NT2/D1 (cell line): Measurements from ENCODE around the gene ERN1.

Experiments
- DNase-seq: peaks from one replicate; pipeline ENCODE4 v3.0.0-alpha.2; 2011; ENCODE audit warnings: low read depth, low spot score
- H3K27me3 ChIP-seq: 2 replicates; pipeline ENCODE4 v1.6.0; 2011; ENCODE audit warnings: mild to moderate bottlenecking; ENCODE audit not compliant: insufficient read length, insufficient read depth
- H3K36me3 ChIP-seq: 2 replicates; pipeline ENCODE4 v1.6.1; 2011; ENCODE audit warnings: mild to moderate bottlenecking, low read length, mixed read lengths; ENCODE audit not compliant: insufficient read depth, insufficient read length
- H3K4me1 ChIP-seq: 2 replicates; pipeline ENCODE4 v1.5.1; 2011; ENCODE audit not compliant: insufficient read depth, insufficient read length
- H3K4me3 ChIP-seq: 2 replicates; pipeline ENCODE4 v1.5.1; 2011; ENCODE audit warnings: low read depth; ENCODE audit not compliant: insufficient read length
- H3K9ac ChIP-seq: 2 replicates; pipeline ENCODE4 v1.6.0; 2011; ENCODE audit warnings: low read depth; ENCODE audit not compliant: insufficient read length
- H3K9me3 ChIP-seq: 2 replicates; pipeline ENCODE4 v1.5.1; 2011; ENCODE audit warnings: mild to moderate bottlenecking, low read length; ENCODE audit not compliant: insufficient read depth
- SUZ12 ChIP-seq: IDR thresholded peaks from 2 replicates; pipeline ENCODE4 v1.6.1; 2011; ENCODE audit not compliant: insufficient read length, insufficient read depth; ENCODE audit errors: extremely low read depth
- YY1 ChIP-seq: IDR thresholded peaks from 2 replicates; pipeline ENCODE4 v1.6.1; 2011; ENCODE audit not compliant: insufficient read length, insufficient read depth
- ZNF274 ChIP-seq: IDR thresholded peaks from 2 replicates; pipeline ENCODE4 v1.6.1; 2011; ENCODE audit warnings: mild to moderate bottlenecking, low read depth, low read length

ERN1 gene

DNA sequence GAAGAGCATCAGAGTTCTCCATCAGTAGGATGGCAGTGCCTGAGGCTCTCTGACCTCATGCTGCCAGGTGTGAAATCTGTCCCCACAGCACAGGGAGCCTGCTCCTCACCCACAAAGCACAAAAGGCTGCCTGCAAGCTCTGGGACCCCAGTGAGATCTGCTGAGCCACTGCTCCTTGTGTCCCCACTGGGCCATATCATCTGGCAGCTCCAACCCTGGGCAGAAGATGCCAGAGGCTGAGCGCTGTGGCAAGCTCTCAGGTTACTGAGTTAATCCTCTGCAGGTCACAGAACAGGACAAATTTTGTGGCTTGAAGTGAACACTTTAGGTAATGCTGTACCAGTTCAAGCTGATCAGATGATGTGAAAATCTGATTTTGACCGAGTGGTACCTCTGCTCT is 26.7 kb upstream of the ERN1 start:
- Histone ChIP-seq H3K4me1 (peaks cover 19% of the 10 kb centered on the region), H3K9ac (peak overlapping the region; percentile 18), H3K9me3 (no peaks in the 10 kb centered on the region), H3K27me3 (no peaks in the 10 kb centered on the region), H3K36me3 (peaks cover 16% of the 10 kb centered on the region), H3K4me3 (no peak overlapping the region)
- no peak for DNase-seq
- TF ChIP-seq YY1 (no peak), ZNF274 (no peak), SUZ12 (no peak)

DNA sequence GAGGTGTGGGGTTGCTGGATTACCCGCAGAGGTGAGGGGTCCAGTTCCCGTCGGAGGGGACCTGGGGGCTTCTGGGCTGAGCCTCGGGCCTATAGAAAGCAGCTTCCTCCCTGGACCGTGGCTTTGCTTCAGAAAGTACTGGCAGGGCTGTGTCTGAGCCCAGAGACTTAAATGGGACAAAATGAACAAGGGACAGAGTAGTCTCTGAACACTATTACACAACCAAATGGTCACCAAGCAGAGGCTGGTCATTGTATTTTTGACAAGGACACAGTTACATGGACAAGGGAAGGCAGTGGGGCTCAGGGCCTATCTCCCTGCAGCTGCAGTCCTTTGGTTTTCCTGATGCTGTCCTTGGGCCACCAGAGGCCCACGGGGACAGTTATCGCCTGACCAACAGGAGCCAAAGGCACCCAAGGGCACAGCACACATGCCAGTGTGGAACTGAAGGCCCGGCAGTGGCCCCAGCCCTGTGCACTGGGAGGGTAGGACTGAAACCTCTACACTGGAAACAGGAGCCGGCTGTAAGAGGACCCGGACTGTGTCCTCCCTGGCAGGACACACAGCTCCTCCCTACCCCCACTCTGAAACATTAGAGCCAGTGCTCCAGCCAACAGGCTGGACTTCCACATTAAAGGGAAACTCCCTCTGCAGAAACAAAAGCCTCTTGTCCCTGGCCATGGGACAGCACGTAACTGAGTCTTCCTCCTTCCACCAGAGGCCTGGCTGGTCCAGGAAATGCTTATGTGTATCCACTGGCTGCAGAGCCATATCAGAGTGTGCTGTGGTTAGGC is 26.0 kb upstream of the ERN1 start:
- Histone ChIP-seq H3K9ac (no peak overlapping the region), H3K4me1 (peaks cover 19% of the 10 kb centered on the region), H3K4me3 (no peak overlapping the region), H3K27me3 (no peaks in the 10 kb centered on the region), H3K9me3 (no peaks in the 10 kb centered on the region), H3K36me3 (peaks cover 16% of the 10 kb centered on the region)
- no peak for DNase-seq
- TF ChIP-seq YY1, result no peak
- TF ChIP-seq SUZ12, result no peak
- TF ChIP-seq ZNF274, result no peak

DNA sequence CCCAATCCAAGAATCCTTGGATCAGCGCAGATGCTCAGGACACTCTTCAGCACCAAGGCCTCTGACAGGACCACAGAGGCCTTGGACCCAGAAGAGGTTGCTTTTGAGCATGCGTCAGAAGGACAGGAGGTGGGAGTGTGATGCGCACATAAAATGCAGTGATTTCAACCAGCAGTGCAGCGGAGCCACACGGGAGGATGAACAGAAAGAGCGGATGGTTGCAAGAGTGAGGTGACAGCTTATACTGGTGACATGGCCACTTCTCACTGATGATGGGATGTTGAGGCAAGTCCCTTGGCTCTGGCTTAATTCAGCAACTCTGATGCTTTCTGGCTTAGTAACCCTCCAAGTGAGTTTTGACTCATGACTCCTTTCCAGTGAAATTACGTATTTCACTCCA is 25.2 kb upstream of the ERN1 start:
- H3K27me3 ChIP-seq, result no peaks in the 10 kb centered on the region
- TF ChIP-seq YY1, result no peak
- TF ChIP-seq SUZ12, result no peak
- TF ChIP-seq ZNF274, result no peak
- H3K9me3 ChIP-seq, result no peaks in the 10 kb centered on the region
- no peak for DNase-seq
- no peak overlapping the region for H3K9ac ChIP-seq
- peaks cover 19% of the 10 kb centered on the region for H3K4me1 ChIP-seq
- H3K36me3 ChIP-seq, result peaks cover 15% of the 10 kb centered on the region
- no peak overlapping the region for H3K4me3 ChIP-seq

DNA sequence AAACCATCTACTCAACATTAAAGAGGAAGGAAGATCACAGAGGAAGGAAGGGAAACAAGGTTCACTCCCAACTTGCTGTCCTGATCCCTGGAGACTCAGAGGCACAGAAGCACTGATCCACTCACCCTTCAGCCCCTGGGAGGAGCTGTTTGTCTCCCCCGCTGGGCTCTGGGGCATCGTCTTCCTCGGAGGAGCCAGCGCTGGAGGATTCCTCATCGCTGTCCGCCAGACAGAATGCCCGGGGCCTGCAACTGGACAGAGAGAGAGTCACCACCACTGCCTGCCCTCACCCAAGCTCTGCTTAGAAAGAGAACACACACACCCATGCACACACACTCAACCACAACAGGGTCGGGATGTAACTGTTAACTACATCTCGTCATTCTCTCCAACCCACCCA is 24.8 kb upstream of the ERN1 start:
- H3K4me3 ChIP-seq, result no peak overlapping the region
- no peaks in the 10 kb centered on the region for H3K9me3 ChIP-seq
- no peaks in the 10 kb centered on the region for H3K27me3 ChIP-seq
- no peak for DNase-seq
- no peak overlapping the region for H3K9ac ChIP-seq
- no peak for TF ChIP-seq SUZ12
- H3K4me1 ChIP-seq, result peaks cover 19% of the 10 kb centered on the region
- peaks cover 15% of the 10 kb centered on the region for H3K36me3 ChIP-seq

DNA sequence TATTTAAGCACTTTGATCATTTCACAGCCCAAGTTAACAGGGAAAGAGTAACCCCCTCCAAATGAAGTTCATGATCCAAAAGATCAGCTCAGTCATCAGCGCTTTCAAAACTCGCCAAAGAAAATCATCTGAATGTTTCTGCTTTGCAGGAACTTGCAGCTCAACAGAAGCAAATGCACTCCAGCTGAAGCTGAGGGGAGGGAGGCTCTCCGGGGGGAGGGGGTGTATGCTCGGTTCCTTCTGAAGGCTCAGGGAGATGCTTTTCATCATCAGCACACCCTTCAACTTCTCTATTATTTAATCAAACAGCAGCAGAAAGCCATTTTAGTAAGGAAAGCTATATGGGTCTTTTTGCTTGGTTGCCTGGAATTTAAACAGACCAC is 24.4 kb upstream of the ERN1 start:
- H3K9ac ChIP-seq, result no peak overlapping the region
- H3K4me1 ChIP-seq, result peaks cover 19% of the 10 kb centered on the region
- no peak overlapping the region for H3K4me3 ChIP-seq
- TF ChIP-seq YY1 (no peak), SUZ12 (no peak), ZNF274 (no peak)
- DNase-seq, result no peak
- no peaks in the 10 kb centered on the region for H3K9me3 ChIP-seq
- peaks cover 15% of the 10 kb centered on the region for H3K36me3 ChIP-seq
- H3K27me3 ChIP-seq, result no peaks in the 10 kb centered on the region

DNA sequence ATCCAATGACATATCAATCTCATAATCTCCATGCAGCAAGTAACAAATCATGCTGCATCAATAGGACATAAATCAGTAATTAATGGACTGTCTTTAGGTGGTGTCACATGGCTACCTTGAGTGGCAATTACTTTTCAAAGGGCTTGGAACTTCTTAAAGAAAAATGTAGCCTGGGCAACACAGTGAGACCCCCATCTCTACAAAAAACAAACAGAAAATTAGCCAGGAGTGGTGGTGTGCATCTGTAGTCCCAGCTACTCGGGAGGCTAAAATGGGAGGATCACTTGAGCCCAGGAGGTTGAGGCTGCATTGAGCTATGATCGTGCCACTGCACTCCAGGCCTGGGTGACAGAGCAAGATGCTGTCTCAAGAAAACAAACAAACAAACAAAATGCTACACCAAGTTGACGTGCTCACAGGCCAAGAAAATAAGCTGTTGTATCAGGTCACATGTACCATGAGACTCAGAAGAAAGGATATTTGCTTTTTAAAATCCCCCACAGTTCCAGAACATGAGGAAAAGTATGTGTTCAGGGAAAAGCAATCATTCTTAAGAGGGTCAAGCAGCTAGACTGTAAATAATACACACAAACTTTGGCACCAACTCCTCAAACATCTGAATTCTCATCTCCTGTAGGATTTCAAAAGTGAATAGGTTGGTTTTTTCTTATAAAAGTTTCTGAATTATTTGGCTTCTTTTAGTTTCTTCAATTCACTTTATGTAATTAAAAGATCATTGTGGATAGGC is 23.8 kb upstream of the ERN1 start:
- no peak overlapping the region for H3K4me3 ChIP-seq
- DNase-seq, result no peak
- no peaks in the 10 kb centered on the region for H3K9me3 ChIP-seq
- TF ChIP-seq YY1, result no peak
- no peak for TF ChIP-seq SUZ12
- TF ChIP-seq ZNF274, result no peak
- peaks cover 17% of the 10 kb centered on the region for H3K36me3 ChIP-seq
- H3K27me3 ChIP-seq, result no peaks in the 10 kb centered on the region
- no peak overlapping the region for H3K9ac ChIP-seq
- peaks cover 16% of the 10 kb centered on the region for H3K4me1 ChIP-seq

DNA sequence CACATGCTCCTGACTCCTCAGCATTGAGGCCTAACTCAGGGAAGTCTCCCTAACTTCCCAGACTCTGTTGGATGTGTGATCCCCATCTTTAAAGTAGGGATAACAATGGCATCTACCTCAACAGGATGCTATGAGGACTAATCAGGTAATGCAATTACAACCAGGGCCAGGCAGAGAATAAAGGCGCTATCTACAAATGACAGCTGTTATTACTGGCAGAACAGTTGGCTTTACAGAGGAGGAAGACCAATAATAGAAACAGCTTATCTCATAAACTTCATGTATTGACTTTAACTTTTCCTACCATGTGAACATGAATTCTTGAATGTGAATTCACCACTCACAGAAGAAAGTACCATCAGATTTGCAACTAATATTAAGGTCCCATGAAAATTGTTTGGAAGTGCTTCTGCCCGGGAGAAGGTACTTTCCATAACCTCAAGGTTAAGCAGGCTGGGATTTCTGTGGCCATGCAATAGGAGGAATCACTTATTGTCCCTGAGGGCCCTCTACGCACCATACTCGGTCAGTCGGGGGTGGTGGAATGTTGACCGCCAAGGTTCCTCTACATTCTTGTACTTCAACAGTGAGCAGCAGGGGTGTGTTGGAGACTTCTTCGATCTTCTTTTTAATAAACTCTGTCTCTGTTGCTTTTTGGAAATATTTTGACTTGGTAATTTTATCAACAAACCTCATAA is 22.6 kb upstream of the ERN1 start:
- Histone ChIP-seq H3K4me3 (no peak overlapping the region), H3K4me1 (peaks cover 7% of the 10 kb centered on the region), H3K9ac (no peak overlapping the region), H3K27me3 (no peaks in the 10 kb centered on the region), H3K9me3 (no peaks in the 10 kb centered on the region), H3K36me3 (peaks cover 23% of the 10 kb centered on the region)
- no peak for DNase-seq
- TF ChIP-seq SUZ12 (no peak), ZNF274 (no peak), YY1 (no peak)
